Astrocyte (in vitro differentiated cells and primary cell): ENCODE data around the gene PRKCA.

ENCODE experiments used
- EZH2 ChIP-seq: IDR thresholded peaks from 2 replicates; pipeline ENCODE4 v1.6.1; 2012; ENCODE audit warnings: mild to moderate bottlenecking, low read length, inconsistent platforms; ENCODE audit not compliant: insufficient read depth
- TF ChIP-seq, protein P1 (sequence below): IDR thresholded peaks from 2 replicates; pipeline ENCODE4 v1.5.1; 2011; ENCODE audit warnings: low read depth, mild to moderate bottlenecking, inconsistent platforms, low read length, moderate library complexity; ENCODE audit not compliant: insufficient read depth

DNA sequence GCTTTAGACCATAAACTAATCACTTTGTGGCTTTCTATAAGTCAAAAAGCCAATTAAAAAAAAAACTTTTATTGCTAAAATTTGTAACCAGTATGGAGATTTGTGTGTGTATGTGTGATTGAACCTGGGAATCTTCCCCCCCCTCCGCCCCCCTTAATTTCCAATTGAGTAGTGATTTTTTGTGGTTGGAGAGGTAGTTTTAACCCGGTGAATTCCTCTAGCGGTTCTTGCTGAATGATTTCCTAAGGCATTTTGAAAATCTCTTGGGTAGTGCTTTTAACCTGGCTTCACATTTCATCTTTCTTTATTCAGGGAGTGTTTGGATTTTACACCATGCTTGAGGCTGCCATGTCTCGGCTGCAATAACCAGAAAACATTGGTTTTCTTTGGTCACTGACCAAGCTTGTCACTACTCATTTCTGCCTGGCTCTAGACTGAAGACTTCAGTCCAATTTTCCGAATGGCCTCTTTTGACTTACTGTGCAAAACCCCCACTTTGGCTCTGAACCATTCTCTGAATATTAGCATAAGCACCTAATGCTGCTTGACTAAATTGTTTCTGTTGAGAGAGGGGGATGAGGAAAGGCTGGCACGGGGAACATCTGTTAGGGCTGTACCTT lies 35.6 kb downstream of the PRKCA start:
- TF ChIP-seq, protein P1, sequence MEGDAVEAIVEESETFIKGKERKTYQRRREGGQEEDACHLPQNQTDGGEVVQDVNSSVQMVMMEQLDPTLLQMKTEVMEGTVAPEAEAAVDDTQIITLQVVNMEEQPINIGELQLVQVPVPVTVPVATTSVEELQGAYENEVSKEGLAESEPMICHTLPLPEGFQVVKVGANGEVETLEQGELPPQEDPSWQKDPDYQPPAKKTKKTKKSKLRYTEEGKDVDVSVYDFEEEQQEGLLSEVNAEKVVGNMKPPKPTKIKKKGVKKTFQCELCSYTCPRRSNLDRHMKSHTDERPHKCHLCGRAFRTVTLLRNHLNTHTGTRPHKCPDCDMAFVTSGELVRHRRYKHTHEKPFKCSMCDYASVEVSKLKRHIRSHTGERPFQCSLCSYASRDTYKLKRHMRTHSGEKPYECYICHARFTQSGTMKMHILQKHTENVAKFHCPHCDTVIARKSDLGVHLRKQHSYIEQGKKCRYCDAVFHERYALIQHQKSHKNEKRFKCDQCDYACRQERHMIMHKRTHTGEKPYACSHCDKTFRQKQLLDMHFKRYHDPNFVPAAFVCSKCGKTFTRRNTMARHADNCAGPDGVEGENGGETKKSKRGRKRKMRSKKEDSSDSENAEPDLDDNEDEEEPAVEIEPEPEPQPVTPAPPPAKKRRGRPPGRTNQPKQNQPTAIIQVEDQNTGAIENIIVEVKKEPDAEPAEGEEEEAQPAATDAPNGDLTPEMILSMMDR, result no peak
- no peak for TF ChIP-seq EZH2
